ENCODE results near the gene SPDYE6.

Gene SPDYE6

DNA sequence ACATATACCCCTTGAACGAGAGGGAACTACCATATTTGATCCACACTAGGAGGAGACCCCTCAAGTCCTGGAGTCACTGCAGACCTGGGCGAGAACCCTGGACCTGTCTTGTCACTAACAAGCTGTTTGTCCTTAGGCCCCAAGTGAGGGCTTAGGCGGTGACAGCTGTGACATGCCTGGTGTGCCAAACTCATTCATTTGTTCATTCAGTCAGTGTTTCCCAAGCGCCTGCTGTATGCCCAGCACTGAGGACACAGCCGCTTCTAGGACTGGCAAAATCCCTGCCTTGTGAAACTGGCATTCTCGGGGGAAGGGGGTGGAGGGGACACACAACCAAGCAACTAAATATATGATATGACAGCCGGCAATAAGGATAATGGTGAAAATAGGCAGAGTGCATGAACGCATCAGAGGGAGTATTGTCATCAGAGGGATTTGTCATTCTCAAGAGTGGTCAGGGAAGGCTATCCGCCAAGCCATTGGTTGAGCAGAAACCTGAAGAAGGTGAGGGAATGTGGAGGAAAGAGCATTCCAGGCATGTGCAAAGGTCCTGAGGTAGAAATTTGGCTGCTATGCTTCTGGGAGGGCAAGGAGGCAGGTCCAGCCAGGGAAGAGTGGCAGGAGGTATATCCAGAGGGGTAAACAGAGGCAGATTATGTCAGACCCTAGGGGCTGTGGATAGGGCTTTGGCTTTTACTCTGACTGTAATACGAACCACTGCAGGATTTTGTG lies 58.6 kb downstream of the SPDYE6 start:
- DNase-seq (ENCODE audit: low spot score), result no peak
- TF ChIP-seq, protein P1, sequence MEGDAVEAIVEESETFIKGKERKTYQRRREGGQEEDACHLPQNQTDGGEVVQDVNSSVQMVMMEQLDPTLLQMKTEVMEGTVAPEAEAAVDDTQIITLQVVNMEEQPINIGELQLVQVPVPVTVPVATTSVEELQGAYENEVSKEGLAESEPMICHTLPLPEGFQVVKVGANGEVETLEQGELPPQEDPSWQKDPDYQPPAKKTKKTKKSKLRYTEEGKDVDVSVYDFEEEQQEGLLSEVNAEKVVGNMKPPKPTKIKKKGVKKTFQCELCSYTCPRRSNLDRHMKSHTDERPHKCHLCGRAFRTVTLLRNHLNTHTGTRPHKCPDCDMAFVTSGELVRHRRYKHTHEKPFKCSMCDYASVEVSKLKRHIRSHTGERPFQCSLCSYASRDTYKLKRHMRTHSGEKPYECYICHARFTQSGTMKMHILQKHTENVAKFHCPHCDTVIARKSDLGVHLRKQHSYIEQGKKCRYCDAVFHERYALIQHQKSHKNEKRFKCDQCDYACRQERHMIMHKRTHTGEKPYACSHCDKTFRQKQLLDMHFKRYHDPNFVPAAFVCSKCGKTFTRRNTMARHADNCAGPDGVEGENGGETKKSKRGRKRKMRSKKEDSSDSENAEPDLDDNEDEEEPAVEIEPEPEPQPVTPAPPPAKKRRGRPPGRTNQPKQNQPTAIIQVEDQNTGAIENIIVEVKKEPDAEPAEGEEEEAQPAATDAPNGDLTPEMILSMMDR (IDR thresholded peaks at IDR 0.05; ENCODE audit: extremely low read depth, missing control alignments), result no peak

DNA sequence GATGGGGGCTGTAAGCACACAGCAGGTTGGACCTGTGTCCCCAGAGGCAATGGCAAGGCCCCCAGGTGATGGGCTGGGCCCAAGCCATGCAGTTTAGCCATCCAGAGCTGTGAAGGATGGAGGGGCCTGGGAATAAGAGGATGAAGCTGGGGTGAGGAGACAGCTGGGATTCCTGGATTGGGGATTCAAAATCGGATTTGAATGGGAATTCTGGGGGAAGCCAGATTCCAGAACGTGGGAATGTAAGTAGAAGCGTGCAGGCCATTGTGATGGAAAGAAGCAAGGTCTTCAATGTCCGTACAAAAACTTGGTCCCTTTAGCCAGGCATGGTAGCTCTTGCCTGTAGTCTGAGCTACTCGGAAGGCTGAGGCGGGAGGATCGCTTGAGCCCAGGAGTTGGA lies 59.7 kb downstream of the SPDYE6 start:
- no peak for DNase-seq (ENCODE audit: low spot score)

DNA sequence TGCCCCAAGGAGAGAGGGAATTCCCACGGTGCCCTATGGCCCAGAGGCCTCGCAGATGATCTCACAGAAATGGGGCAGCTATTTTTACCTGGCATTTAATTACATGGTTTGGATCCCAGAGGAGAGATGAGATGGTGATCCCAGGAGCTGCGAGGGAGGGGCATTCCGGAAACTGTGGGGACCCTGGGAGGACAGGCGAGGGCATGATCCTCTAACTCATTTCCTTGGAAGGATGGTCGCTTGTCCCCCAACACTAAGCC lies 60.1 kb downstream of the SPDYE6 start:
- TF ChIP-seq, protein P1 (IDR thresholded peaks at IDR 0.05; ENCODE audit: extremely low read depth, missing control alignments), result no peak
- no peak for DNase-seq (ENCODE audit: low spot score)

More for the DNA sequence above, 59.7 kb downstream of the SPDYE6 start:
- TF ChIP-seq, protein P1 (IDR thresholded peaks at IDR 0.05; ENCODE audit: extremely low read depth, missing control alignments), result no peak

Measured in GM20000 (cell line).